C4-2B (cell line): ENCODE measurements around the gene MAG.

Source experiments
- ZFX ChIP-seq: fragments of 450-650 bp; IDR thresholded peaks from 2 replicates; pipeline ENCODE4 v1.6.1; 2017
- TF ChIP-seq, protein P1 (sequence below): fragments of 450-650 bp; conservative IDR thresholded peaks from 2 replicates; pipeline ENCODE4 v1.5.1; 2017; ENCODE audit warnings: mild to moderate bottlenecking

- TF ChIP-seq, protein P1, sequence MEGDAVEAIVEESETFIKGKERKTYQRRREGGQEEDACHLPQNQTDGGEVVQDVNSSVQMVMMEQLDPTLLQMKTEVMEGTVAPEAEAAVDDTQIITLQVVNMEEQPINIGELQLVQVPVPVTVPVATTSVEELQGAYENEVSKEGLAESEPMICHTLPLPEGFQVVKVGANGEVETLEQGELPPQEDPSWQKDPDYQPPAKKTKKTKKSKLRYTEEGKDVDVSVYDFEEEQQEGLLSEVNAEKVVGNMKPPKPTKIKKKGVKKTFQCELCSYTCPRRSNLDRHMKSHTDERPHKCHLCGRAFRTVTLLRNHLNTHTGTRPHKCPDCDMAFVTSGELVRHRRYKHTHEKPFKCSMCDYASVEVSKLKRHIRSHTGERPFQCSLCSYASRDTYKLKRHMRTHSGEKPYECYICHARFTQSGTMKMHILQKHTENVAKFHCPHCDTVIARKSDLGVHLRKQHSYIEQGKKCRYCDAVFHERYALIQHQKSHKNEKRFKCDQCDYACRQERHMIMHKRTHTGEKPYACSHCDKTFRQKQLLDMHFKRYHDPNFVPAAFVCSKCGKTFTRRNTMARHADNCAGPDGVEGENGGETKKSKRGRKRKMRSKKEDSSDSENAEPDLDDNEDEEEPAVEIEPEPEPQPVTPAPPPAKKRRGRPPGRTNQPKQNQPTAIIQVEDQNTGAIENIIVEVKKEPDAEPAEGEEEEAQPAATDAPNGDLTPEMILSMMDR = no peak
- no peak for TF ChIP-seq ZFX
Measured at GRCh38 chr19:35328851-35329285, 36.9 kb downstream of the MAG start, which contains the start of gene CD22.
